LNCaP clone FGC (cell line): ENCODE data around the gene TBC1D16.

Experiments used
- DNase-seq: peaks from one replicate; pipeline ENCODE4 v3.0.0-alpha.2; 2011; ENCODE audit warnings: low read depth
- H3K4me3 ChIP-seq: 2 replicates; pipeline ENCODE4 v1.5.1; 2011; ENCODE audit warnings: mild to moderate bottlenecking, low read depth, low read length, control low read depth
- TF ChIP-seq, protein P1 (sequence below): IDR thresholded peaks from 2 replicates; pipeline ENCODE4 v1.5.1; 2012; ENCODE audit warnings: mild to moderate bottlenecking; ENCODE audit not compliant: control insufficient read depth, insufficient read depth; ENCODE audit errors: extremely low read depth

TBC1D16 gene

DNA sequence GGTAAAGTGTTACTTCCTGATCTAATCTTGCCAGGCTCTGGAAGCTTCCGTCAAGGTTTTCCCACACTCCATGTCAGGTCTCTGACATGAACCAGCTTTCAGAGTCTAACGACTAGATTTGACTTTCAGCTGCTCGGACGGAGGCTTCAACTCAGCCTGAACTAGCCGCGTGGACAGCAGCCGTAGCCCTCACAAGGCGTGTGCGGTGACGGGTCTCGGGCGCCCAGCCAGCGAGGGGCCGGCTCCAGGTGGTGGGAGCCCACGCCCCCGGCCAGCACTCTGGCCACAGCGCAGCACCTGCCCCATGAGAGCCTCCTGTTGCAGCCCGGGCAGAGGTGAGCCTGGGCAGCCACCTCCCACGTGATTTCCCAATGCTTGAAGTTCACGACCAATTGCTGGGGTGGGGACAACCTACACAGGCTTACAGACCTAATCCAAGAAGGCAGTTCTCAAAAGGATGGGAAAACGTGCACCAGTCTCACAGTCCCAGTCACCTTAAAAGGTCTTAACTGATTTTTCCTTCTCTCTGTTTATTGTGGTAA, 45.5 kb downstream of the TBC1D16 start:
- TF ChIP-seq, protein P1, sequence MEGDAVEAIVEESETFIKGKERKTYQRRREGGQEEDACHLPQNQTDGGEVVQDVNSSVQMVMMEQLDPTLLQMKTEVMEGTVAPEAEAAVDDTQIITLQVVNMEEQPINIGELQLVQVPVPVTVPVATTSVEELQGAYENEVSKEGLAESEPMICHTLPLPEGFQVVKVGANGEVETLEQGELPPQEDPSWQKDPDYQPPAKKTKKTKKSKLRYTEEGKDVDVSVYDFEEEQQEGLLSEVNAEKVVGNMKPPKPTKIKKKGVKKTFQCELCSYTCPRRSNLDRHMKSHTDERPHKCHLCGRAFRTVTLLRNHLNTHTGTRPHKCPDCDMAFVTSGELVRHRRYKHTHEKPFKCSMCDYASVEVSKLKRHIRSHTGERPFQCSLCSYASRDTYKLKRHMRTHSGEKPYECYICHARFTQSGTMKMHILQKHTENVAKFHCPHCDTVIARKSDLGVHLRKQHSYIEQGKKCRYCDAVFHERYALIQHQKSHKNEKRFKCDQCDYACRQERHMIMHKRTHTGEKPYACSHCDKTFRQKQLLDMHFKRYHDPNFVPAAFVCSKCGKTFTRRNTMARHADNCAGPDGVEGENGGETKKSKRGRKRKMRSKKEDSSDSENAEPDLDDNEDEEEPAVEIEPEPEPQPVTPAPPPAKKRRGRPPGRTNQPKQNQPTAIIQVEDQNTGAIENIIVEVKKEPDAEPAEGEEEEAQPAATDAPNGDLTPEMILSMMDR = no peak
- no peak overlapping the region for H3K4me3 ChIP-seq
- DNase-seq = no peak

DNA sequence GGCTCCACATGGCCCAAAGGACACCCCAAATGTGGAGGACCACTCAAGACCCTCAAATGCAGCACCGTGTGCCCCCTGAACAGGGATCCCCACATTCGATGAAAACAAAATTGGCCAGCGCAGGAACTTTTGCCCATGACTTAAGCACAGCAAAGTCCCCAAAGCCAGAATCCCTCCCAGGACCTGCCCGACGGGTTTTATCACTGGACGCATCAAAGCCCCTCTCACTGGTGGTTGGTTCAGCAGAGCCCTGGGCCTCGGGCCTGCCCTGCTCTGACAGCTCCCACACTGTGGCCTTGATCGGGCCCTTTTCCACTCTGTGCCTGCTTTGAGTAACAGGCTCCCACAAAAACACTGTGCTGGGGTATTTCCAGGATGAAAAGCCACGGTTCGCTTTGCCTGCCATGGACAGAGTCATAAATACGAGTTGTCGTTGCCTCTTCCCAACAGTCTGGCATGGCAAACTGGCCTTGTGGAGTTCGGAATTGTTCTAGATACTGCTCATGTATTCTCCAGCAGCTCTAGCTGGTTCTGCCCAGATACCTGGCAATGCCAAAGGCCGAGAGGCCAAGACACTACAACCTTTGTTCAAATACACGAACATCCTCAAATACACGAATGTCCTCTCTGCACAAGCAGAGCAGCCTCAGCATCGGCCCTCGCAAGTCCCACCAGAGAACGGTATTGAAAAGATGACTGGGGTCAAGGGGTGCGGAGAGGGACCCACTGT, 46.4 kb downstream of the TBC1D16 start:
- no peak for DNase-seq
- no peak overlapping the region for H3K4me3 ChIP-seq
- TF ChIP-seq, protein P1 = no peak

DNA sequence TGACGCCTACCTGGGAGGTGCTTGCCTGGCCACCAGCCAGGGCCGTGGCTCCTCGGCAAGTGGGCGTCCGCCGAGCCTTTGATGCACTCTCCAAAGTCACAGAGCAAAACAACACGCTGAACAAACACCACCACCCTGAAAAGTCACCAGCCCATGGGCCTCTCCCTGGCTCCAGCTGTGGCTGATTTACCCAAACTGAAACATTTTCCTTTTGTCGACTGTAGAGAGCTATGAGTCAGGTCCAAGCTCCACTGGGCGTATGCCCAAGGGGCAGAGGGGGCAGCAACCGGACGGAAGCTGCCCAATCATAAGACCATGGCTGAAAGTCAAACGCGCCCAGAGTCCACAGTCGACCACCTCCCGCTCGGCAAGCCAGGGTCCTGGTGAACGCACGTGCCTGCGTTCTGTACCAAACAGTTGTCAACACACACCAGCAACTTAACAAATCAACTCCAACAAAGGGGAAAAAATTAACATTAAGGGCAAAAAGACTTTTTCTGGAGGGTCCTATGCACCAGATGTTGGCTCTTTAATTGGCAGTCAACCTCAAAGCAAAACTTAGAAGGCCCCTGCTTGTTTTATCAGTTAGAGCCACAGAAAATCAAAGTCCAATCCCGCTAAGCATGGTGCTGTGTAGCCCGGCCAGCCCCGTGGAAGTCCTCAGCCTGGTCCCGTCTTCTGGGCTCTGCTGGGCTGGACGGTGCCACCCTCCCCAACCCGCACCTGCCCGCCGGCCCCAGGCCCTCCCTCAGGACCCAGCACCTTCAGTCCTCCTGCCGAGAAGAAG, 47.3 kb downstream of the TBC1D16 start:
- no peak for DNase-seq
- TF ChIP-seq, protein P1 = no peak
- no peak overlapping the region; the same call in 1 of the 2 replicates for H3K4me3 ChIP-seq

DNA sequence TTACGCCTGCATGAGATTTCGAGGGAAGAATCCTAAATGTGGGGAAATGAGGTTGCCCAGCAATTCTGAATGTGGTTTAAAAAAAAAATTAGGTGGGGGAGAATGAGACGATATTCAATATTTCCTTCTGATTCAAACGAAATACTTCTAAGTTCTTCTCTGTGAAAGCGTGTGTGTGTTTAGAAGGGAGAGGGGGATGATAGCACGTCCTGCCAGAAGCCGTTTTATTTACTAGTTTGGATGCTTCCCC, 47.8 kb downstream of the TBC1D16 start:
- H3K4me3 ChIP-seq = peak overlapping the region; percentile 25
- TF ChIP-seq, protein P1 = no peak

DNA sequence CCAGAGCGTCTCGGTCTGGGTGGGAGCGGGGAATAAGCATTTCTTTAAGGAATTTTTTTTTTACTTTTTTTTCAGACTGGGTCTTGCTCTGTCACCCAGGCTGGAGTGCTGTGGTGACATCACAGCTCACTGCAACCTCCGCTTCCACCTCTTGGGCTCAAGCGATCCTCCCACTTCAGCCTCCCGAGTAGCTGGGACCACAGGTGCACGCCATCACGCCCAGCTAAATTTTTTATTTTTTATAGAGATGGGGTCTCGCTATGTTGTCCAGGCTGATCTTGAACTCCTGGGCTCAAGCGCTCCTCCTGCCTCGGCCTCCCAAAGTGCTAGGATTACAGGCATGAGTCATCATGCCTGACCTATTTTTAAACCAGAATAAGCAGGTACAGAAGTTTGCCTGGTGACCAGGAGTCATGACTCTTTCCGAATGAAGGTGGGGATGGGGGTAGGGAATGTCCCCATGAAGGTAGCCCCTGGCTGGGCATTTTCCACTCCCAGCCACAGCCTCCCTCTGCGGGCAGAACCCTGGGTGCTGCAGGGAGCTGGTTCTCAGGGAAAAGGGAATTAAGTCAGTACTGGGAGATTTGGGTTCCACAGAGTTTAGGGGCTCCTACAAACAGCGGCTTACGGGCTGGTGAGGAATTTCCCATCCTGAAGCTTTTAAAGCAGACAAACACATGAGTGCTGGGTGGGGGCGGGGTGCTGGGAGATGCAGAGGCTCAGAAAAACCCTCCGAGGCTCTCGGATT, 48.3 kb downstream of the TBC1D16 start:
- TF ChIP-seq, protein P1 = no peak
- H3K4me3 ChIP-seq = peak overlapping the region; percentile 25
- no peak for DNase-seq

More for the DNA sequence above, 47.8 kb downstream of the TBC1D16 start:
- DNase-seq = peak; percentile 63

DNA sequence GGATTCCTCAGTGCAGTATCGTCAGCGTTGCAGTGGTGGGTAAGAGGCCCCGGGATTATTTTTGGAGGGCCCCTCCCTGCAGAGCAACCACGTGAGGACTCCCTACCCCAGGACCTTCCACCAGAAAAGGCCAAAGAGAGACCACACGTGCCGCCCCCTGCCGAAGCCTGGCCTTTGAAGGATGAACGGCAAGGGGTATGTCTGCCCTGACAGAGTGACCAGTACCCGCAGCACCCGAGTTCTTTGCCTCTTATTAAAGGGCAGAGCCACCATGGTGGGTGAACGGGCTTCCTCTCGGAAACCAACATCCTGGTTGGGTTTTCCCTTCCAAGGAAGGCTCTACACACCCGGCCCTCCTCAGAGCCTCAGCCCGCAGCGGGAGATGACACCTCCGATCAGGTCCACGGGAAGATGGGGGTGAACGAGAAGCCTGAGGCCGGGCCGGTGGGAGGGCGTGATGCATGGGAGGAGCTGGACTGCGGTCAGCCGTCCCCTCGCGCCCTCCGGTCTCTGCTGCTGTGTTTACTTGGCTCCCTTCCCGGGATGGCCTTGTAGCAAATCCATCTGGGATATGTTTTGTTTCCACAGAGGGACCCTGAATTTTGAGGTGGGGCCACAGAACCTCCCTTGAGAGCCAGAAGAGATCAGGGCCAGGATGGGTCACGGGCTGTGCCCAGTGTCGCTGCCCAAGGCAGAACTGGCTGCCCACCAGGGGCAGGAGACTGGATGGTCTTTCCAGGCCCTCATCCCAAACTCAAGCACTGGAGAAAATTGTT, 49.1 kb downstream of the TBC1D16 start:
- DNase-seq = no peak
- no peak overlapping the region for H3K4me3 ChIP-seq
- TF ChIP-seq, protein P1 = no peak
